NCI-H1436 treated with DMSO at 0.1 percent for 48 hours (cell line): Measurements from ENCODE around the gene PLCB4.

Experiments used
- DNase-seq: peaks from one replicate; lab custom pipeline; 2025; lab: John Stamatoyannopoulos, UW

Gene PLCB4

GRCh38 chr20:9223296-9223695 is 154.4 kb downstream of the PLCB4 start:
- DNase-seq = no peak

- DNase-seq = no peak
Measured at GRCh38 chr20:9225879-9226278, 157.0 kb downstream of the PLCB4 start.

- DNase-seq = no peak
Measured at GRCh38 chr20:9227896-9228615, 159.2 kb downstream of the PLCB4 start.

- DNase-seq = no peak
Measured at GRCh38 chr20:9228774-9229450, 160.0 kb downstream of the PLCB4 start.

GRCh38 chr20:9230406-9230805 is 161.5 kb downstream of the PLCB4 start:
- DNase-seq = no peak

- DNase-seq = no peak
Measured at GRCh38 chr20:9233804-9234203, 164.9 kb downstream of the PLCB4 start.

GRCh38 chr20:9235518-9235917 is 166.6 kb downstream of the PLCB4 start:
- DNase-seq = no peak

GRCh38 chr20:9236458-9236857 is 167.6 kb downstream of the PLCB4 start:
- DNase-seq = no peak

GRCh38 chr20:9241232-9241692 is 172.4 kb downstream of the PLCB4 start:
- no peak for DNase-seq

- DNase-seq = no peak
Measured at GRCh38 chr20:9241721-9242427, 173.0 kb downstream of the PLCB4 start.

- no peak for DNase-seq
Measured at GRCh38 chr20:9243986-9244385, 175.1 kb downstream of the PLCB4 start.

- DNase-seq = no peak
Measured at GRCh38 chr20:9244811-9245210, 175.9 kb downstream of the PLCB4 start.

GRCh38 chr20:9246731-9247130 is 177.8 kb downstream of the PLCB4 start:
- no peak for DNase-seq

GRCh38 chr20:9250511-9250910 is 181.6 kb downstream of the PLCB4 start:
- DNase-seq = no peak

- DNase-seq = no peak
Measured at GRCh38 chr20:9253006-9253539, 184.2 kb downstream of the PLCB4 start.

GRCh38 chr20:9255171-9255570 is 186.3 kb downstream of the PLCB4 start:
- no peak for DNase-seq

- DNase-seq = no peak
Measured at GRCh38 chr20:9256393-9256792, 187.5 kb downstream of the PLCB4 start.

- no peak for DNase-seq
Measured at GRCh38 chr20:9258901-9259300, 190.0 kb downstream of the PLCB4 start.

GRCh38 chr20:9260027-9260426 is 191.1 kb downstream of the PLCB4 start:
- no peak for DNase-seq

GRCh38 chr20:9261781-9262180 is 192.9 kb downstream of the PLCB4 start:
- no peak for DNase-seq

GRCh38 chr20:9262653-9263194 is 193.8 kb downstream of the PLCB4 start:
- DNase-seq = no peak

- DNase-seq = no peak
Measured at GRCh38 chr20:9269280-9269971, 200.5 kb downstream of the PLCB4 start.
